Dermis blood vessel endothelial cell (primary cell): ENCODE measurements around the gene MFGE8. TPM values are rescaled to one million over a fixed set of nuclear protein-coding genes. Genes with fewer than 3 reads are reported as not detected.

Experiments used
- DNase-seq: peaks from one replicate; pipeline ENCODE4 v3.0.0; 2010
- total RNA-seq: library from RNA; depleted of rRNA; stranded (reverse); fragments of >200 nt; gene quantifications from 2 replicates; pipeline ENCODE4 v1.2.3, GENCODE V29; 2014

Gene MFGE8
- total RNA-seq, 1 donor from 2014 or later, result 49.7 TPM

DNA sequence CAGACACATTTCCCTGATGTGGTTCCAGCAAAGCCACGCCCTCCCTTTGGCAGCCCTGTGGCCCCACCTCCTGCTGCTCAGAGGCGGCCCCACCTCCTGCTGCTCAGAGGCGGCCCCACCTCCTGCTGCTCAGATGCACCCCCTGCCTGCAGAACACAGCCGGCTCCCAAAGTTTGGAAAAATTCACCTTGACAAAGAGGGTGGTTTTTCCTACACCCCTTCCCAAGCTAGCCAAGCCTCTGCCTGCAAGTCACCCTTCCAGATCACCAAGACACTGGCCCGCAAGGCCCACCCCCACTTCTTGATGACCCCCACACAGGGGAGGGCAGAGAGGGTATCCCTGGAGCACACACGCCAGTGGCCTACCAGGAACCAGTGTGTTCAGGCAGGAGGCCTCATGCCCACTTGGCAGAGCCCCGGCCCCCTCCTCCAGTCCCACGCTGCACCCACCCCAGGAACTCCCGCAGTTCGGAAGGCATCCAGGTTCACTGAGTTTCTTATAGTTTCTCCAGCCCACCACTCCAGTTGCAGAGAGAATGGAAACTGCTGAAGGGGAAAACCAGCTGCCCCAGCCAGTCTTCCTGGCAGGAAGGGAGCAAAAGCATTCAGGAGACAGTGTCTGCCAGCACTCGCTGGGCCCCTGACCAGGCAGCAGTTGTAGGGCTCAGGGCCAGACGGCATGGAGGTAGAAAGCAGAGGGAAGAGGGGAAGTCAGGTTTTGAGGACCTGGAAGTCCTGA lies 15.6 kb downstream of the MFGE8 start:
- DNase-seq, result peak; percentile 76

DNA sequence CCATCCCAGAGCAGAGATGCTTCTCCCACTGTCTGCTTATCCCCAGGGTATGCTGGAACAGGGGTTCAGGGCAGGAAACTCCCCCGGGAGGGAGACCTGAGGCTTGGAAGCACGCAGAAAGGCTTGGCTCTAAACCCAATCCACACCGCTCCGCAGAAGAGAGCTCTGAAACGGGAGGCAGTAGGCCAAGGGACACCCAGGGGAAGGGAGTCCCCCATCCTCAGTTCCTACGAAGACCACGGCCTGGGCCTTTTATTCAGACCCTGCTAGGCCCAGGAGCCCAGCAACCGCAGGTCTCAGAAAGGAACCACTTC lies 16.1 kb downstream of the MFGE8 start:
- no peak for DNase-seq

- peak; percentile 74 for DNase-seq
Observed at GRCh38 chr15:88896333-88897033, 16.7 kb downstream of the MFGE8 start.

GRCh38 chr15:88894819-88895767 lies 18.1 kb downstream of the MFGE8 start, which contains the start of gene HAPLN3:
TSS of gene HAPLN3 (minus strand) at chr15:88895544. CDS start at chr15:88887298, 8,246 bp downstream.
- peak; percentile 47 for DNase-seq

GRCh38 chr15:88894348-88894818 lies 18.8 kb downstream of the MFGE8 start:
- DNase-seq, result peak; percentile 70

- no peak for DNase-seq
Observed at GRCh38 chr15:88891540-88892254, 21.5 kb downstream of the MFGE8 start.

GRCh38 chr15:88890495-88890894 lies 22.7 kb downstream of the MFGE8 start:
- DNase-seq, result no peak

DNA sequence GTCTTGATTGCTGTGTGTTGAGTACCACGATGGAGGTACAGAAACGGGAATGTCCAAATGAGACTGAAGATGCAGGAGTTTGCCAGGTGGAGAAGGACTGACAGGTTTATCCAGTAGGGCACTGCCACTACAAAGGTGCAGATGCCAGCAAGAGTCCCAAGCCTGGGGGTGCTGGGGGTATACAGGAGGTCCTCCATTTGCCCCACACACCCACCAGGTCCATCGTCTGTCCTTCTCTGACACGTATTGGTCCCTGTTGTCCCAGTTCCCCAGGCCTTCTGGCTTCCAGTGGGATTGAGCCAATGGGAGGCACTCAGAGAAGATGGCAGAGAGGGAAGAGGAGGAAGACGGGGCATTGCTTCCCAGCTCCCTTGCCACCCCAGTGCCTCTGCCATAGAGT lies 24.5 kb downstream of the MFGE8 start:
- no peak for DNase-seq

GRCh38 chr15:88887068-88887580 lies 26.1 kb downstream of the MFGE8 start:
- DNase-seq, result no peak

- DNase-seq, result peak; percentile 48
Observed at GRCh38 chr15:88882785-88883184, 30.4 kb downstream of the MFGE8 start.

DNA sequence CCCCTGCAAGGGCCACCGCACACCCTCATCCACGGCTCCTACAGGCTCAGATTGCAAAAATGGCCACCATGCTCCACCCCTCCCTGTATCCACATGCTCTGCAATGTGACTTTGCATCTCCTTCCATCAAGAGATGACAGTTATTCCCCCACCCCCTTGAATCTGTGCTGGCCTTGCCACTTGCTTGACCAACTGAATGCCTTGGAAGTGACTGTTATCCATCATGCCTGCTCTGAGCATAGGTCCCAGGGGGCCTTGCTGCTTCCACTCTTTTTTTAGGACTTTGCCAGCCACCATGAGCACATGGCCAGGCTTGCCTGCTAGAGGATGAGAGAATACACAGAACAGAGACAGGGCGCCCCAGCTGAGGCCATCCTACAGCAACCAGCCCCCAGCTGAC lies 31.4 kb downstream of the MFGE8 start:
- no peak for DNase-seq

DNA sequence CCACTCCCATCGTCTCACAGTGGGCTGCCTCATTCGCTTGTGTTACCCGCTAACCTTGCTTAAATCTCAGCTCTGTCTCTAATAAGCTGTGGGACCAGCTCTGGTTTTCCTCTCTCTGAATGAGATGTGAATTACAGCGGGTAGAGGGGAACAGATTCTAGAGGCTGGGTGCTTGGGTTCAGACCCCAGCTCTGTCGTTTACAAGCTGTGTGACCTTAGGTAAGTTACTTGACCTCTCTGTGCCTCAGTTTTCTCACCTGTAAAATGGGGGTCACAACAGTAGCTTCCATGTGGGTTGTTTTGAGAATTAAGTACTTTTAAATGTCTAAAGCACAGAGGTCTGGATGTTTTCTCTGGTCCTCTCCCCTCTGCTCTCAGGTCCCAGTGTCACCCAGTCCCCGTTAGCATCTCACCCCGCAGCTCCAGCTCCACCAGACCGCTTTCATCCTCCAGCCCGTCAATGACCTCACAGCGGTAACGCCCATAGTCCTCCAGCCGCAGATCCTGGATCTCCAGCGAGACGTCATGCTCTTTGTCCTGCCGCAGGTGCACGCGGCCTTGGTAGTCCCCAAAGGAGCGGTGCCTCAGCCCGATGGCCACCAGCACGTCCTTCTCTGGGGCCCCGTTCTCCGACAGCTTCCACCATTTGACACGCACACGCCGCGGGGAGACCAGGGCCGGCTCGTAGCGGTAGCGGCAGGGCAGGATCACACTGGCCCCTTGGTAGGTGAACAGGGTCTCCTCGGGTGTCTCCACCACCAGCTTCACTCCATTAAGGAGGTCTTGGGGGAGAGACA lies 32.0 kb downstream of the MFGE8 start:
- no peak for DNase-seq

DNA sequence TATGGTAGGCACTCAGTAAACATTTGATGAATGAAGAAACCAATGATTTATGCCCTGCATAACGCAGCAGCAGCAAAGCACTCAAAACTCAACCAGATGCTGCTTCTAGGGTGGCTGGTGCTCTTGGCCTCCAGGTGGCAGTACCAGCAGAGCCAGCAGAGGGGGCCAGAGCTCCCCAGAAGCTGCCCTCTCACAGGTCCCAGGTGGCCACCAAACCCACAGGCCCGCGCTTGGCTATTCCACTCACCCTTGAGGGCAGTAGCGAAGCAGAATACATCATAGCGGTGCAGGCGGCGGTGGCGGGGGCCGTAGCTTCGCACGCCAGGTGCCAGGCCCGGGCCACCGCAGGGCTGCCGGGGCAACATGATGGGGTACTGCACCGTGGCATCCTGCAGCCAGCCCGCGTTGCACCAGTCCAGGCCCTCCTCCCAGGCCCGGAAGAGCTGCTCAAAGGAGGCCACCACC lies 34.4 kb downstream of the MFGE8 start:
- DNase-seq, result peak; percentile 73

DNA sequence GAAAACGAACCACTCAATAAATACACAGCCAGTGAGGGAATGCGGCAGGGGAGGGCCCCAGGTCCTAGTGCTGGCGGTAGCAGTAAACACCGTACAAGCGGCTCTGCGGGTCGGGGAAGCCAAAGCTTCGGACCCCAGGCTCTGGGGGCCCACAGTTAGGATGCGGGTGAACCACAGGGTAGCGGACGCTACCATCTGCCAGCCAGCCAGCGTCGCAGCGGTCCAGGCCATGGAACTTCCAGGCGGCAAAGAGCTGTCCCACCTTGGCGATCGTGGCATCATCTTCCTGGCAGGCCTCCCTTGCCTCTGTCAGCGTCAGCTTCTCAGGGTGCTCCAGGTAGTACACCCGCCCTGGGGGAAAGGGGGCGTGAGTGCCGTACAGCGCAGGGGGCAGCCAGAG lies 35.3 kb downstream of the MFGE8 start:
- DNase-seq, result no peak

- DNase-seq, result no peak
Observed at GRCh38 chr15:88877415-88877814, 35.8 kb downstream of the MFGE8 start.

- DNase-seq, result no peak
Observed at GRCh38 chr15:88876573-88876972, 36.6 kb downstream of the MFGE8 start.

DNA sequence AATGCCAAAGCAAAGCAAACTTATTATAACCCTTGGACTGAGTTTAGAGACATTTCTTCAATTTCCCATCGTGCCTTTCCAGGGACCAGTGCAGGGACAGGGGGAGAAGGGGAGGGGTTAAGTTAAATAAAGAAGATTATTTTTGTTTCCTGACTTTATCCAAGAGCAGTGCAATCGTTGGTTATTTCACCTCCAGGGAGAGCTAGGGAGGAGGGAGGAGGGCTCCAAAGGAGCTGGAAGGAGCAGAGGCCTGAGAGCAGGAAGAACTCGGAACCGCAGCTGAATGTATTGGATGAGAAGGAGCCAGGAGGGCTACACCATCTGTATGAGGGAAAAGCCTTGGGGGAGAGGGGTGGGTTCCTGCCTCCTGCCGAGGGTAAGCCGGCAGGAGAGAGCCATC lies 38.5 kb downstream of the MFGE8 start:
- no peak for DNase-seq

DNA sequence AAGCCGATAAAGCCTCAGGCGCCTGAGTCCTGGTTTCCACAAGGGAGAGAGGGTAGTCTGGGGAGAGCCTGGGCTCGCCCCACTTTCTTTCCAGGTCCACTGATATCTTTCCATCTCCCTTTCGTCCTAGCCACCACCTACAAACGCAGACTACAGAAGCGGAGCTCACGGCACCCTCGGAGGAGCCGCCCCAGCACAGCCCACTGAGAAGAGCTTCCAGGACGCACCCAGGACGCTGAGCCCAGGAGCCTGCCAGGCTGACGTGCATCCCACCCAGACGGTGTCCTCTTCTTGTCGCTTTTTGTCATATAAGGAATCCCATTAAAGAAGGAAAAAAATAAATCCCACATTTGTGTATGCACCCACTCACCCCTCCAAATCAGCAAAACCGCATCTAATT lies 38.9 kb downstream of the MFGE8 start:
- no peak for DNase-seq

GRCh38 chr15:88873786-88874185 lies 39.4 kb downstream of the MFGE8 start:
- no peak for DNase-seq

- DNase-seq, result no peak
Observed at GRCh38 chr15:88872706-88873105, 40.5 kb downstream of the MFGE8 start.

- DNase-seq, result no peak
Observed at GRCh38 chr15:88872106-88872505, 41.1 kb downstream of the MFGE8 start.
